ENCODE results near the gene MED9.

Gene MED9

GRCh38 chr17:17540935-17541639 lies 64.3 kb downstream of the MED9 start:
- no peak for DNase-seq

DNA sequence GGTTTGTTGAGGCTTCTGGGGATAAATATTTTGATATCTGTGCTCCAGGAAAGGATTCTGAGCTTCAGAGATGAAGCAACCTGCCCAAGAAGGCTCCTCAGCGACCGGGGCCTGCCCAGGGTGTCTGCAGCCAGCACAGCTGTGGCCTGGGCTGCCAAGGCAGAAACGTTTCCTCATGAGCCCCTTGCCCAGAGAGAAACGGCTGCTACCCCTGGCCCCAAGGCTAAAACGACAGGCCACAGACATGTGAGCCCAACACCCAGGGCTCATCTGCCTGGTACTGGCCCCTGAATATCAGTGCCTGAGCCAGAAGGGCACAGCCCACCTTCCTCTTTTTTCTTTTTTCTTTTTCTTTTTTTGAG lies 64.8 kb downstream of the MED9 start:
- DNase-seq = no peak

Measured in KG1 (cell line).